PC-3 (cell line): ENCODE measurements around the gene MAPKAPK3. TPM values are rescaled to one million over a fixed set of nuclear protein-coding genes. Genes with fewer than 3 reads are reported as not detected.

ENCODE experiments used
- ATAC-seq: fragments of 200-7000 bp; cut with Tn5 transposase; 2 replicates; pipeline ENCODE4 v1.9.1; 2020; ENCODE audit warnings: mild to moderate bottlenecking, moderate library complexity
- BruUV-seq: library from RNA; stranded (reverse); fragments of 400-500 nt; replicated peaks from 2 replicates; lab custom pipeline; 2021; lab: Mats Ljungman, UMichigan
- CTCF ChIA-PET: fragments of 300-600 bp; sonication (Branson Sonifier 250); formaldehyde crosslinking; loops from one replicate; lab custom pipeline; 2022; ENCODE audit warnings: antibody characterized with exemption; lab: Charles Lee
- POLR2A ChIA-PET: fragments of 300-600 bp; sonication (Branson Sonifier 250); formaldehyde crosslinking; loops from one replicate; lab custom pipeline; 2022; ENCODE audit warnings: antibody characterized with exemption; ENCODE audit not compliant: unreplicated experiment; lab: Charles Lee
- DNase-seq: peaks from one replicate; pipeline ENCODE4 v3.0.0-alpha.2; 2015
- H2AFZ ChIP-seq: fragments of 300-600 bp; sonication (generic); 2 replicates; pipeline ENCODE4 v1.6.0; 2016; ENCODE audit warnings: antibody characterized with exemption, low read length
- H3F3A ChIP-seq: fragments of 300-600 bp; sonication (generic); one replicate; pipeline ENCODE4 v1.6.0; 2017; ENCODE audit warnings: antibody characterized with exemption, low read length, control low read depth, mild to moderate bottlenecking; ENCODE audit not compliant: unreplicated experiment
- H3K27ac ChIP-seq: fragments of 300-600 bp; sonication (generic); 2 replicates; pipeline ENCODE4 v1.5.1; 2016; ENCODE audit warnings: mild to moderate bottlenecking, low read length
- H3K27me3 ChIP-seq: fragments of 300-600 bp; sonication (generic); 2 replicates; pipeline ENCODE4 v1.6.1; 2016; ENCODE audit warnings: low read length, mixed read lengths
- H3K36me3 ChIP-seq: fragments of 300-600 bp; sonication (generic); 2 replicates; pipeline ENCODE4 v1.6.1; 2016; ENCODE audit warnings: low read depth, mixed run types, low read length, mixed read lengths
- H3K4me1 ChIP-seq: fragments of 300-600 bp; sonication (generic); 2 replicates; pipeline ENCODE4 v1.5.1; 2016; ENCODE audit warnings: low read length; ENCODE audit not compliant: insufficient read depth
- H3K4me2 ChIP-seq: fragments of 300-600 bp; sonication (generic); 2 replicates; pipeline ENCODE4 v1.6.0; 2016; ENCODE audit warnings: low read length
- H3K4me3 ChIP-seq: fragments of 300-600 bp; sonication (generic); 2 replicates; pipeline ENCODE4 v1.5.1; 2016; ENCODE audit warnings: mild to moderate bottlenecking, low read length, mixed read lengths
- H3K79me2 ChIP-seq: fragments of 300-600 bp; sonication (generic); 2 replicates; pipeline ENCODE4 v1.6.1; 2017; ENCODE audit warnings: low read length, mixed read lengths
- H3K9ac ChIP-seq: fragments of 300-600 bp; sonication (generic); 2 replicates; pipeline ENCODE4 v1.6.0; 2016; ENCODE audit warnings: mild to moderate bottlenecking, low read length
- H3K9me2 ChIP-seq: fragments of 300-600 bp; sonication (generic); replicated peaks from 2 replicates; pipeline ENCODE4 v1.6.1; 2016; ENCODE audit warnings: mixed run types, low read length, mixed read lengths
- H3K9me3 ChIP-seq: fragments of 300-600 bp; sonication (generic); 2 replicates; pipeline ENCODE4 v1.6.1; 2016; ENCODE audit warnings: low read length, mixed read lengths
- H4K20me1 ChIP-seq: fragments of 300-600 bp; sonication (generic); 2 replicates; pipeline ENCODE4 v1.6.1; 2016; ENCODE audit warnings: low read length, mixed read lengths
- EZH2 ChIP-seq: fragments of 300-600 bp; sonication (generic); IDR thresholded peaks from one replicate; pipeline ENCODE4 v1.6.1; 2017; ENCODE audit warnings: antibody characterized with exemption, mild to moderate bottlenecking, low read length; ENCODE audit not compliant: unreplicated experiment
- EZH2phosphoT487 ChIP-seq: fragments of 300-600 bp; sonication (generic); IDR thresholded peaks from 2 replicates; pipeline ENCODE4 v1.6.1; 2018; ENCODE audit warnings: mild to moderate bottlenecking, antibody characterized with exemption, low read length, borderline replicate concordance
- intact Hi-C: fragments of 100-400 bp; cut with micrococcal nuclease; formaldehyde crosslinking; loops from 2 replicates; pipeline ENCODE4 v1.9.0; 2023
- total RNA-seq: library from RNA; depleted of rRNA; stranded (reverse); fragments of >200 nt; gene quantifications from 2 replicates; pipeline ENCODE4 v1.2.3, GENCODE V29; 2014
- TF ChIP-seq, protein P1 (sequence below): fragments of 300-600 bp; sonication (generic); conservative IDR thresholded peaks from 2 replicates; pipeline ENCODE4 v1.5.1; 2017; ENCODE audit warnings: antibody characterized with exemption, low read depth, mild to moderate bottlenecking, low read length

MAPKAPK3 gene
- total RNA-seq, 1 experiment from 2014 or later: 142 TPM

DNA sequence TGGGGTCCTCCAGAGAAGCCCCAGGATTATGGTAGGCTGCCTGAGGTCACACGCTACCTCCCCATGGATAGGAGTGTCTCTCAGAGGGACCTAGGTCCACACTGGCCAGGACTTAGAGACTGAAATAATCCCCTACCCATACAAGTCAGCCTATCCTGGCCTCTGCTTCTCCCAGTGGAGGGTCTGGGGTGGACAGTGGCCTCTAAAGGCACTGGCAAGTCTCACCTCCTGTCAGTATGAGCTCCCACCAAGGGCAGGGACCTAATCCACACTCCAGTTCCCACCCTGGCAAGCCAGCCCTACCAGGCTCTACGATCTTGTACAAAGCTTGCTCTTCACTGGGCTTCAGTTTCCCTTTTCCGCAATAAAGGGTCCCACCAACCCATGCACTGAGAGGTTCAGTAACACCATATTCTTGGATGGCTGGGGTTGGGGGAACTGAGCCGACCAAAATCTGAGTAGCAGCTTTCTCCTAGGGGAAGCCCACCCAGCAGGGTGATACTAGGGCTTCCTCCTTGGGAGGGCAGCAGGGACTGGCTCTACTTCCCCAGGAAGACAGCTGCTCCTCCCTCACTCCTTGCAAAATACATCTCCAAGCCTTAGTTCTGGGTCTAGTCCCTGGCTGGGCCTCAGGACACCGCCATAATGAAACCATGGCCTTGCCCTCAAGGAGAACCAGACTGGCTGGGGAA, 7.7 kb upstream of the MAPKAPK3 start:
- Histone ChIP-seq H3K27me3 (no peaks in the 10 kb centered on the region), H4K20me1 (no peaks in the 10 kb centered on the region), H3K9me3 (no peaks in the 10 kb centered on the region), H3K9ac (no peak overlapping the region), H3K4me3 (no peak overlapping the region), H3K79me2 (no peaks in the 10 kb centered on the region), H2AFZ (no peak overlapping the region), H3K4me1 (peaks cover 17% of the 10 kb centered on the region), H3K9me2 (no peaks in the 10 kb centered on the region), H3F3A (no peaks in the 10 kb centered on the region), H3K36me3 (no peaks in the 10 kb centered on the region), H3K4me2 (no peak overlapping the region), H3K27ac (no peak overlapping the region)
- BruUV-seq: no TSS peak
- no peak for ATAC-seq
- ChIA-PET POLR2A (no interaction called here), CTCF (no interaction called here)
- intact Hi-C loops: no loop called here
- TF ChIP-seq, protein P1, sequence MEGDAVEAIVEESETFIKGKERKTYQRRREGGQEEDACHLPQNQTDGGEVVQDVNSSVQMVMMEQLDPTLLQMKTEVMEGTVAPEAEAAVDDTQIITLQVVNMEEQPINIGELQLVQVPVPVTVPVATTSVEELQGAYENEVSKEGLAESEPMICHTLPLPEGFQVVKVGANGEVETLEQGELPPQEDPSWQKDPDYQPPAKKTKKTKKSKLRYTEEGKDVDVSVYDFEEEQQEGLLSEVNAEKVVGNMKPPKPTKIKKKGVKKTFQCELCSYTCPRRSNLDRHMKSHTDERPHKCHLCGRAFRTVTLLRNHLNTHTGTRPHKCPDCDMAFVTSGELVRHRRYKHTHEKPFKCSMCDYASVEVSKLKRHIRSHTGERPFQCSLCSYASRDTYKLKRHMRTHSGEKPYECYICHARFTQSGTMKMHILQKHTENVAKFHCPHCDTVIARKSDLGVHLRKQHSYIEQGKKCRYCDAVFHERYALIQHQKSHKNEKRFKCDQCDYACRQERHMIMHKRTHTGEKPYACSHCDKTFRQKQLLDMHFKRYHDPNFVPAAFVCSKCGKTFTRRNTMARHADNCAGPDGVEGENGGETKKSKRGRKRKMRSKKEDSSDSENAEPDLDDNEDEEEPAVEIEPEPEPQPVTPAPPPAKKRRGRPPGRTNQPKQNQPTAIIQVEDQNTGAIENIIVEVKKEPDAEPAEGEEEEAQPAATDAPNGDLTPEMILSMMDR: no peak
- TF ChIP-seq EZH2 (no peak), EZH2phosphoT487 (no peak)
- DNase-seq: no peak

DNA sequence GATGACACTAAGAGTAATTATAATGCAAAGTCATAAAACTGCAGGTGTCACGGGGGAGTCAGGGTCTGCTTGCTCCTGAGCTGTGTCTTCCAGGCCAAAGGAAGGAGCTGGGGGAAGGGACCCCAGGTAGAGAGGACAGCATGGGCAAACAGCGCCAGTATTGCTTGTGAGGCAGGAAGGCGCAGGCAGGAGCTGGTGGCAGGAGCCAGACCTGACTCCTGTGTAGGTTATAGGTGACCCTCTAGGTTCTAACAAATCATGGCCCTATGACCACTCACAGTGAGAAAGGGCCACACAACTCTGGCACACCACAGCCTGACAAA, 7.2 kb upstream of the MAPKAPK3 start:
- no peaks in the 10 kb centered on the region for H3F3A ChIP-seq
- H3K4me1 ChIP-seq: peaks cover 17% of the 10 kb centered on the region
- H3K27me3 ChIP-seq: no peaks in the 10 kb centered on the region
- no peaks in the 10 kb centered on the region for H3K79me2 ChIP-seq
- H3K9me2 ChIP-seq: no peaks in the 10 kb centered on the region
- DNase-seq: no peak
- H4K20me1 ChIP-seq: no peaks in the 10 kb centered on the region
- no peak overlapping the region for H3K9ac ChIP-seq
- POLR2A ChIA-PET: no interaction called here
- TF ChIP-seq EZH2phosphoT487 (no peak), EZH2 (no peak)
- TF ChIP-seq, protein P1: no peak
- no peaks in the 10 kb centered on the region for H3K36me3 ChIP-seq
- BruUV-seq: no TSS peak
- H3K4me3 ChIP-seq: no peak overlapping the region
- intact Hi-C loops: loop anchor here (5.0 kb wide), 1 partner anchor 257 kb away; the partner anchor contains the start of genes CYB561D2 and NPRL2
- CTCF ChIA-PET: interaction anchor here (0.5 kb wide), 1 partner anchor 20 kb away, joined by 3 read pairs; no protein-coding TSS in a partner anchor
- no peak overlapping the region for H2AFZ ChIP-seq
- H3K27ac ChIP-seq: no peak overlapping the region
- H3K9me3 ChIP-seq: no peaks in the 10 kb centered on the region
- no peak for ATAC-seq
- no peak overlapping the region for H3K4me2 ChIP-seq

DNA sequence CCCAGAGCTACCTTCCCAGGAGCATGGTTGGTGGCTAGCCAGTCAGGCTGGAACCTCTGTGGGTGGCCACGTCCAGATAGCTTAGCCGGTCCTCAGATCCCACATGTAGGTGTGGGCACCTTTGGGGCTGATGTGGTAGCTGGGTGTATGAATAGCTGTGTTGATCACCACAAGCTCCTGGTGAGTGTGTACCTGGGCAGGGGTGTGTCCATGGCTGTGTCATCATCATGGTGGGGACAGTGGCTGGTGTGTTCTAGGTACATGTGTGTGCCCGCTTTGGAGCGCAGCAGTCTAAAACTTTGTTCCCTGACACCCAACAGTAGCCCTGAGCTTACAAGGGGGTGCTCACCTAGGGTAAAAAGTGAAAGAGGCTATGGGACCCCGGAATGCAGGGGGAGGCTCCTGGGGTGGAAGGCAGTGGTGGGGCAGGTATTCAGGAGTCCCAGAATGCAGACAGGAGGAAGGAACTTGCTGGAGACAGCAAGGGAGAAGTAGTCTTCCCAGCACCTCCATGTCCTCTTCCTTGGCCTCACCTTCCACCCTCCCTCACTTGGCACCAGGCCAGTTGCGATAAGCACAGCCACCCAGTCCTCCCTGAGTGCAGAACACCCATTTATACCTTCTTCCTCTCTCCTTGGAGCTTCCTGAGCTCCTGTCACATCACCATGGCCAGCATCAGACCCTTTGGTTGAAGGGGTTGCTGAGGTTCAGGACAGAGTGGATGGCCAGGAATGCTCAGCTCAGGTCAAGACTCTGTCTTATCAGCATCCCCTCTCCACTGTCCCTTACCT, 6.6 kb upstream of the MAPKAPK3 start:
- ATAC-seq (no peak), DNase-seq (no peak)
- no TSS peak for BruUV-seq
- Histone ChIP-seq H3K9me3 (no peaks in the 10 kb centered on the region), H3K9me2 (no peaks in the 10 kb centered on the region), H3F3A (no peaks in the 10 kb centered on the region), H4K20me1 (no peaks in the 10 kb centered on the region), H3K4me1 (peaks cover 17% of the 10 kb centered on the region), H3K27ac (no peak overlapping the region), H3K4me2 (peak overlapping the region; percentile 94), H2AFZ (no peak overlapping the region), H3K27me3 (no peaks in the 10 kb centered on the region), H3K36me3 (no peaks in the 10 kb centered on the region), H3K4me3 (peak overlapping the region; percentile 71), H3K79me2 (no peaks in the 10 kb centered on the region), H3K9ac (no peak overlapping the region)
- POLR2A ChIA-PET: no interaction called here
- CTCF ChIA-PET: interaction anchor here (0.5 kb wide), 1 partner anchor 21 kb away, joined by 3 read pairs; no protein-coding TSS in a partner anchor
- intact Hi-C loops: loop anchor here (5.0 kb wide), 1 partner anchor 258 kb away; the partner anchor contains the start of genes CYB561D2 and NPRL2
- TF ChIP-seq, protein P1: no peak
- TF ChIP-seq EZH2phosphoT487 (no peak), EZH2 (no peak)
